Fibroblast of lung (primary cell): ENCODE measurements around the gene GRIK1.

Source experiments
- CTCF ChIP-seq, 2 donors: IDR thresholded peaks in 1 of 2; conservative IDR thresholded peaks in 1 of 2; 1 replicate in 1 of 2; 2 replicates in 1 of 2; pipeline ENCODE4 v1.5.1; 2011 to 2012; ENCODE audit warnings: low read length in 2 of 2, control low read depth in 1 of 2, inconsistent platforms in 1 of 2, low read depth in 1 of 2, mild to moderate bottlenecking in 1 of 2
- EZH2 ChIP-seq: IDR thresholded peaks from 2 replicates; pipeline ENCODE4 v1.5.1; 2012; ENCODE audit warnings: low read length, control low read depth, mild to moderate bottlenecking; ENCODE audit errors: missing control alignments

- TF ChIP-seq CTCF (conservative IDR thresholded peaks at IDR 0.05 in 1 of 2, IDR thresholded peaks at IDR 0.05 in 1 of 2; ENCODE audit: low read depth in 1 of 2, low read length in 2 of 2) (no peak), EZH2 (no peak)
Observed at GRCh38 chr21:29857150-29857549, 82.6 kb downstream of the GRIK1 start.
